Loucy (cell line): Measurements from ENCODE around the gene ATF7.

Experiments used
- CTCF ChIP-seq: fragments of 200-600 bp; sonication (generic); conservative IDR thresholded peaks from 2 replicates; pipeline ENCODE4 v1.5.1; 2014; ENCODE audit warnings: mild to moderate bottlenecking, antibody characterized with exemption, low read length
- EZH2phosphoT487 ChIP-seq: fragments of 200-600 bp; IDR thresholded peaks from 2 replicates; pipeline ENCODE4 v1.6.1; 2018; ENCODE audit warnings: antibody characterized with exemption, mild to moderate bottlenecking, moderate library complexity, borderline replicate concordance

GRCh38 chr12:53653595-53653994 lies 27.4 kb upstream of the ATF7 start:
- TF ChIP-seq CTCF (no peak), EZH2phosphoT487 (no peak)
